Measurements from ENCODE around the gene MARCHF9.

MARCHF9 gene

GRCh38 chr12:57743769-57744168 lies 11.1 kb upstream of the MARCHF9 start:
- no peak for TF ChIP-seq Cebpa-rat (IDR thresholded peaks at IDR 0.05)

DNA sequence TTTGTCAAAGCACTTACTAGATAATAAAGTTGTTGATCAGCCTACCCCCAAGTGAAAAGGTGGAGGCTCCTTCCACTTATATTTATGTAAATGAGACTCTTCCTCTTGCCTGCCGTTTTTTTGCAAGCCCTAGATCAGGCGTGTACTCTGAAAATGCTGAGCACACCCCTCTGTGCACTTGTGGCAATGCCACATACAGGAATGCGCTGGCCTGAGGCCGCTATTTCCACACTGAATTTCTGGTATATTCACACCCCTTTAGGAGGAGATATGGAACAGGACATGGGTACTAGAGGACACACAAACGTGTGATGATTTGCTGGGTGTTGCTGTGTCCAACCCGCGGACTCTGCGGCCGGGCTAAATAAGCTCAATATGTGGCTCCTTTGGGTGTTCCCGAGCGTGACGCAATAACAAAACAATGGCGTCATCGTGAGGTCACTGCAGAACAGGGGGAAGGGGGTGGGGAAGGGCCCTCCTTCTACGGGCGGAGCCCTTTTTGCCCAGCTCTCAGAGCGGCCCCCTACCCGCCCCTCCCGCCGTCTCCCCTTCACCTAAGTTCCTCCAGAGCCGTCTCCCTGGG lies 10.6 kb upstream of the MARCHF9 start:
- peak; percentile 34; the same call in 1 of the 2 replicates for TF ChIP-seq Cebpa-rat (IDR thresholded peaks at IDR 0.05)
- H3K4me1 ChIP-seq: peaks cover 57% of the 10 kb centered on the region
- peak overlapping the region; percentile 96 for H3K4me2 ChIP-seq
- peaks cover 43% of the 10 kb centered on the region for H3K36me3 ChIP-seq
- no peaks in the 10 kb centered on the region for H3K9me3 ChIP-seq
- H3K27me3 ChIP-seq: no peaks in the 10 kb centered on the region
- peak overlapping the region; percentile 93 for H3K4me3 ChIP-seq
- peak overlapping the region; percentile 93 for H3K9ac ChIP-seq
- peaks cover 27% of the 10 kb centered on the region for H4K20me1 ChIP-seq
- peak overlapping the region; percentile 93 for H3K27ac ChIP-seq

More at GRCh38 chr12:57743769-57744168, 11.1 kb upstream of the MARCHF9 start:
- Histone ChIP-seq H3K4me3 (peak overlapping the region; percentile 93), H3K4me1 (peaks cover 60% of the 10 kb centered on the region), H3K4me2 (peak overlapping the region; percentile 96), H3K9me3 (no peaks in the 10 kb centered on the region), H4K20me1 (peaks cover 24% of the 10 kb centered on the region), H3K27me3 (no peaks in the 10 kb centered on the region), H3K36me3 (peaks cover 40% of the 10 kb centered on the region), H3K9ac (peak overlapping the region; percentile 93), H3K27ac (peak overlapping the region; percentile 93)

DNA sequence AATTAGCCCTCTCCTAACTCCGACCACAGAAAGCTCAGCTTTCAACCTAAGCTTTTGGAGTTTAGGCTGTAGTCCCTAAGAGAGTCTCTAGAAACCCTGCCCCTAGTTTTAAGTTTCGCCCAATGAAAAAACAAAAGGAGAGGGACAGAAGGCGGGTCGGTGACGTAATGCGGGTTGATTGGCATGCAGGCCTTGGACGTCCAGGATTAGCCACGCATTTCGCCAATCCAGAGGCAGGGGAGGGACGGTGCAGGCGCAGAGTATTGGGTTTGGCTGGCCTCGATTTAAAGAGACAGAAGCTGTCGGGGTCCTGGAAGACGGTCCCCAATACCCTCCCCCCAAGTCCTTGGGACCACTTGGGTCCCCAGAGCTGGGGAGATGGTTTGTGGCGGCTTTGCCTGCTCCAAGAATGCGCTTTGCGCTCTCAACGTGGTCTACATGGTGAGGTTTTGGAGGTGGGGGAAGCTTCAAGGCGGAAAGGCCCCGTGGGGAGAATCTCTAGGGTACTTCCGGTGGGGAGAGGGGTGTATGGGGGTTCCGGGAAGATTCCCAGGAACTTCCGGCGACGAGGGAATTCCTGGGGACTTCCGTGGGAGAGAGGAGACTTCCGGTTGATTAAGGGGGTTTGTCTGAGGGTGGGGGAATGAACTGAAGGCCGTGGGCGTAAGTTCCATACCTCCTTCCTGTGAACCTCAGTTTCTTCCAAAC lies 10.0 kb upstream of the MARCHF9 start, which contains the start of gene TSPAN31:
TSPAN31 (plus strand) TSS at position 263 of the 708 bp plus-strand sequence; CDS start at position 379, 116 bp downstream.
- no peaks in the 10 kb centered on the region for H3K9me3 ChIP-seq
- H3K4me1 ChIP-seq: peaks cover 50% of the 10 kb centered on the region
- H4K20me1 ChIP-seq: peaks cover 31% of the 10 kb centered on the region
- peak; percentile 11; the same call in 1 of the 2 replicates for TF ChIP-seq Cebpa-rat (IDR thresholded peaks at IDR 0.05)
- no peaks in the 10 kb centered on the region for H3K27me3 ChIP-seq
- H3K36me3 ChIP-seq: peaks cover 45% of the 10 kb centered on the region
- peak within 1 kb of the TSS; percentile 93 for H3K9ac ChIP-seq
- H3K4me3 ChIP-seq: peak within 1 kb of the TSS; percentile 93
- peak within 1 kb of the TSS; percentile 93 for H3K27ac ChIP-seq
- peak within 1 kb of the TSS; percentile 96 for H3K4me2 ChIP-seq

GRCh38 chr12:57745485-57745881 lies 9.4 kb upstream of the MARCHF9 start:
- peak overlapping the region; percentile 93 for H3K4me3 ChIP-seq
- H3K36me3 ChIP-seq: peaks cover 51% of the 10 kb centered on the region
- H3K27ac ChIP-seq: peak overlapping the region; percentile 93
- peak overlapping the region; percentile 93 for H3K9ac ChIP-seq
- H3K9me3 ChIP-seq: no peaks in the 10 kb centered on the region
- peaks cover 34% of the 10 kb centered on the region for H4K20me1 ChIP-seq
- no peak for TF ChIP-seq Cebpa-rat (IDR thresholded peaks at IDR 0.05)
- peaks cover 49% of the 10 kb centered on the region for H3K4me1 ChIP-seq
- peak overlapping the region; percentile 96 for H3K4me2 ChIP-seq
- no peaks in the 10 kb centered on the region for H3K27me3 ChIP-seq

DNA sequence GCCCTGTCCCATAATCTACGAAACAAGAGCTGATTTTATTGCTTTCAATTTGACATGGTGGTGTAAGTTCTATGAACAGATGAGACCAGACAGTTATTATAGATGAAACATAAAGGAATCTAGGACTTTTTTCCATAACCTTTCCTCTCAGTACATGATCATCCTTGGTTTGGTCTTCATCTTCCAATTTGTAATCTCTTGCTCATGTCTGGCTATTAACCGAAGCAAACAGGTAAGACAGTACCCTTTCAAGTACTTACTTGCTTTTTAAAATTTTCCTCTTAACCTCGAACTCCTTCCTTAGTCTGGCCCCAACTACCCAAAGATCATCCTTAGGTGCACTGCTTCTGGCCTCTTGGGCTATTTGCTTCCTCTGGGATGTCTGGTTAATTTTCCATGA lies 8.9 kb upstream of the MARCHF9 start:
- peaks cover 49% of the 10 kb centered on the region for H3K4me1 ChIP-seq
- no peaks in the 10 kb centered on the region for H3K9me3 ChIP-seq
- H3K36me3 ChIP-seq: peaks cover 56% of the 10 kb centered on the region
- H3K27me3 ChIP-seq: no peaks in the 10 kb centered on the region
- H3K27ac ChIP-seq: no peak overlapping the region
- peaks cover 40% of the 10 kb centered on the region for H4K20me1 ChIP-seq
- H3K4me2 ChIP-seq: peak overlapping the region; percentile 96
- TF ChIP-seq Cebpa-rat (IDR thresholded peaks at IDR 0.05): no peak
- peak overlapping the region; percentile 93; the same call in 1 of the 2 replicates for H3K4me3 ChIP-seq
- H3K9ac ChIP-seq: peak overlapping the region; percentile 93

GRCh38 chr12:57749061-57749460 lies 5.8 kb upstream of the MARCHF9 start:
- no peak for TF ChIP-seq Cebpa-rat (IDR thresholded peaks at IDR 0.05)
- Histone ChIP-seq H3K27me3 (peaks cover 14% of the 10 kb centered on the region), H3K9me3 (no peaks in the 10 kb centered on the region), H3K36me3 (peaks cover 58% of the 10 kb centered on the region), H3K9ac (no peak overlapping the region), H4K20me1 (peaks cover 49% of the 10 kb centered on the region), H3K4me3 (no peak overlapping the region), H3K27ac (no peak overlapping the region), H3K4me2 (no peak overlapping the region), H3K4me1 (peaks cover 44% of the 10 kb centered on the region)

DNA sequence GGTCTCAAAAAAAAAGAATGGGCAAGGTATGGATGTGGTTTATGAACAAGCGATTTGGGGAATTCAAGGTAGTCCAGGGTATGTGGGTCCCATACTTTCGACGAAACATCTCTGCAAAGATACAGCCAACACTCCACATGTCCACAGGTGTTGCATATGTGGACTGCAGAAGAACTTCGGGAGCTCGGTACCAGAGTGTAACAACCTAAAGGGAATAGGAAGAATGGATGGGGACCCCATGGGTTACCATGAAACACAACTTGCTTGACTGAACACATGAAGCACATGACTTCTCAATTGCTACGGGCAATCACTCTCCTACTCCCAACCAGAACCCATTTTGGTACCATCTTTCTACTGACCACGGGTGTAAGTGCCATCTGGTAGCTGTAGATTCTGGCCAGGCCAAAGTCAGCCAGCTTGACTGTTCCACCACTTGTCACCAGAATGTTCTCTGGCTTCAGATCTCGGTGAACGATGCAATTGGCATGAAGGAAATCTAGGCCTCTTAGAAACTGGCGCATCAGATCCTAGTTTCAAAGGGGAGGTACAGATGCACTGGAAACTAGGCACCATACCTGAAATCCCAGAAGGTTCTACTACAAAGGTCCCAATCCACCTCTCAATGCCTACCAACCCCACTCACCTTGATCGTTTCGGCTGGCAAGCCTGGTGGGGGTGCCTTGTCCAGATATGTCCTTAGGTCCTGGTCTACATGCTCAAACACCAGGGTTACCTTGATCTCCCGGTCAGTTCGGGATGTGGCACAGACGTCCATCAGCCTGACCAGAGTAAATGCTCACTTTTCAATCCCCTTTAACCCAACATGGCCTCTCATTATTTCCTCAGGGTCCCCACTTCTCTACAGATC lies 4.1 kb upstream of the MARCHF9 start:
- Histone ChIP-seq H3K27me3 (peaks cover 31% of the 10 kb centered on the region), H3K27ac (peak overlapping the region; percentile 94), H4K20me1 (peaks cover 47% of the 10 kb centered on the region), H3K36me3 (peaks cover 54% of the 10 kb centered on the region), H3K9me3 (no peaks in the 10 kb centered on the region), H3K9ac (peak overlapping the region; percentile 94), H3K4me2 (peak overlapping the region; percentile 93), H3K4me3 (peak overlapping the region; percentile 84), H3K4me1 (peaks cover 45% of the 10 kb centered on the region)
- no peak for TF ChIP-seq Cebpa-rat (IDR thresholded peaks at IDR 0.05)

- H3K4me1 ChIP-seq: peaks cover 45% of the 10 kb centered on the region
- H3K27ac ChIP-seq: peak overlapping the region; percentile 94
- H4K20me1 ChIP-seq: peaks cover 48% of the 10 kb centered on the region
- H3K4me3 ChIP-seq: peak overlapping the region; percentile 84
- peak overlapping the region; percentile 93 for H3K4me2 ChIP-seq
- peak overlapping the region; percentile 94 for H3K9ac ChIP-seq
- H3K27me3 ChIP-seq: peaks cover 37% of the 10 kb centered on the region
- H3K36me3 ChIP-seq: peaks cover 48% of the 10 kb centered on the region
- TF ChIP-seq Cebpa-rat (IDR thresholded peaks at IDR 0.05): no peak
- no peaks in the 10 kb centered on the region for H3K9me3 ChIP-seq
Measured at GRCh38 chr12:57751432-57751787, 3.5 kb upstream of the MARCHF9 start.

DNA sequence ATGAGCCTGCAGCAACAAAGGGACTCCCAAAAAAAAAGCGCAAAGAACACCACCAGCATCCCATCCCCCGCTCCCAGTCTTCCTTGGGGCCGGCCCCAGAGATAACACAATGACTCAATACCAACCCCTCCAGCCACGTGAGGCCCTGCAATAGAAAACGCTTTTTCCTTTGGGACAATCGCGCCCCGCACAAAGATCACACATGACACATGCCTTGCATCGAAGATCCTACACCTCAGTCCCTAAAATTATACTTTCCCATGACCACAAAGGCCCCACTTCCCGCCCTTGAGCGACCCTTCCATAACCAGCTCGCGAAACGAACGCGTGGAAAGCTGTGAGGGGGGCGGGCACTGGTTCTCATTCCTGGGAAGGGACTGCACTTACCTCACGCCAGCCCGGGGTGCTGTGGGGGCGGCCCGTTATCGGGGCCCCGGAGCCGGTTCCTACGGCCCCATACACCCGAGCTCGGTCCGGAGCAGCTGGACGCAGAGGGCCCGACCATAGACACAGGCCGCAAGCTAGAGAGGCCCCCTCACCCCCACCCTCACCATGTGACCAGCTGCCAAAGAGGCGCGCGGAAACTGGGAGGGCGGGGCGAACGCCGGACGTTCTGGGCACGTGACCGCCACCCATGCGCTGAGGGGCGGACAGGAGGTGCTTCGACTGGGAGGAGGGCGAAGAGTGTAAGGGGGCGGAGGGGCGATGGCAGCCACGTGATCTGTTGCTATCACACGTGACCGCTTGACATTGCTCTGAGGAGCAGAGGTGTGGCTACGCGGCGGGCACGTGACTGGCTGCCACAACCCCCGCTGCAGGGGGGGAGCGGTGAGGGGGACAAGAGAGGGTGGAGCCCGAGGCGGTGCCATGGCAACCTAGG lies 2.9 kb upstream of the MARCHF9 start, which contains the start of gene CDK4:
CDK4 (minus strand) TSS at position 523 of the 880 bp plus-strand sequence. CDS start 593 bp downstream, outside the sequence.
- Histone ChIP-seq H3K9ac (peak within 1 kb of the TSS; percentile 94), H3K36me3 (peaks cover 42% of the 10 kb centered on the region), H4K20me1 (peaks cover 54% of the 10 kb centered on the region), H3K9me3 (no peaks in the 10 kb centered on the region), H3K27ac (peak within 1 kb of the TSS; percentile 94), H3K4me2 (peak within 1 kb of the TSS; percentile 93), H3K4me1 (peaks cover 51% of the 10 kb centered on the region), H3K27me3 (peaks cover 44% of the 10 kb centered on the region), H3K4me3 (peak within 1 kb of the TSS; percentile 84)
- no peak for TF ChIP-seq Cebpa-rat (IDR thresholded peaks at IDR 0.05)
